ENCODE measurements around the gene TLE5. TPM values are rescaled to one million over a fixed set of nuclear protein-coding genes. Genes with fewer than 3 reads are reported as not detected.

The TLE5 gene
- total and polyA plus RNA-seq, 2 of the 4 experiments (the other 2 are of a cell fraction) = 119 to 407 TPM

DNA sequence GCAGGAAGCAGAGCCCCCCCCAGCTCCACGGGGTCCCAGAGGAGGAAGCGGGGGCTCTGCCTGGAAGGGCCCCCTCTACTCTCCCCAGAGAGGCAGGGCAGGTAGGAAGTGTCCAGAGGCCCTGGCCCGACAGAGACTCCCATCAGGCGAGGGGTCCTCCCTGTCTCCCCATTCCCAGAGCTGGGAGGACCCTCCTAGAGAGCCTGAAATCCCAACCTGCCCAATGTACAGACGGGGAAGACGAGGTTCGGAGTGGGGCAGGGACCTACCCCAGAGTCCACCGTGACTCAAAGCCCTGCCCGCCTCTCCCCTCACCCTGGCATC lies 34.4 kb downstream of the TLE5 start:
- no peak overlapping the region for H4K5ac ChIP-seq (ENCODE audit: low read depth, low read length)
- no peak overlapping the region for H2AK5ac ChIP-seq (ENCODE audit: low read depth, low read length)
- H3K36me3 ChIP-seq (ENCODE audit: control insufficient read depth, insufficient read depth, low read length) = no peaks in the 10 kb centered on the region
- dilution Hi-C loops (cut with HindIII; ENCODE audit: low sequenced_read_pairs, unreplicated experiment) (no loop called here), in situ Hi-C loops (cut with MboI; ENCODE audit: low sequenced_read_pairs) (no loop called here), intact Hi-C loops (cut with micrococcal nuclease) (no loop called here)
- CTCF ChIA-PET = no interaction called here
- DNase-seq = no peak
- H3K79me1 ChIP-seq (ENCODE audit: low read depth in 1 of 2, low read length in 2 of 2) = no peaks in the 10 kb centered on the region
- H2BK15ac ChIP-seq (ENCODE audit: low read depth, low read length) = no peak overlapping the region
- H3K14ac ChIP-seq (replicated peaks; ENCODE audit: low read depth, low read length) = no peak overlapping the region
- peaks cover 60% of the 10 kb centered on the region for H3K27me3 ChIP-seq (ENCODE audit: control insufficient read depth, insufficient read depth, low read length)
- no peak overlapping the region for H4K8ac ChIP-seq (ENCODE audit: low read depth in 2 of 2, low read length in 2 of 2)
- H4K91ac ChIP-seq (ENCODE audit: insufficient read depth, low read depth, low read length) = no peak overlapping the region
- H2AFZ ChIP-seq (replicated peaks; ENCODE audit: low read length, poor library complexity) = no peak overlapping the region
- WGBS, 2 experiments (ENCODE audit: extremely low coverage in 2 of 2, insufficient read length in 1 of 2) = 54% methylated on average over 4 of the region's 9 CpGs; no CpG with 5 or more reads in 1 of the 2 experiments
- no peaks in the 10 kb centered on the region for H3K4me1 ChIP-seq (ENCODE audit: control insufficient read depth, insufficient read depth, low read length)
- no peak overlapping the region for H3K4ac ChIP-seq (ENCODE audit: low read depth, low read length)
- no peak overlapping the region for H2BK120ac ChIP-seq (ENCODE audit: low read depth, low read length)
- H3K56ac ChIP-seq (ENCODE audit: extremely low read depth, insufficient read depth, low read length) = no peak overlapping the region
- POLR2A ChIA-PET (ENCODE audit: unreplicated experiment) = interaction anchor here (0.6 kb wide), 1 partner anchor 10 kb away, joined by 3 read pairs; no protein-coding TSS in a partner anchor
- no peak overlapping the region for H3K18ac ChIP-seq (ENCODE audit: low read depth, low read length)
- TF ChIP-seq RAD21 (IDR thresholded peaks at IDR 0.05; ENCODE audit: low read length) = no peak
- no peak for TF ChIP-seq CHD1 (IDR thresholded peaks at IDR 0.05; ENCODE audit: low read depth, low read length)
- TF ChIP-seq FOS (IDR thresholded peaks at IDR 0.05; ENCODE audit: low read depth, low read length) = no peak
- TF ChIP-seq POLR2A (IDR thresholded peaks at IDR 0.05; ENCODE audit: low read depth, low read length) = no peak
- TF ChIP-seq MXI1 (IDR thresholded peaks at IDR 0.05; ENCODE audit: borderline replicate concordance, low read depth, low read length) = no peak
- no peak for TF ChIP-seq RFX5 (IDR thresholded peaks at IDR 0.05; ENCODE audit: low read depth, low read length)
- no peak for TF ChIP-seq NFE2L2 (IDR thresholded peaks at IDR 0.05; ENCODE audit: low read depth, low read length)
- no peak for TF ChIP-seq MAZ (IDR thresholded peaks at IDR 0.05; ENCODE audit: borderline replicate concordance, low read depth, low read length)
- TF ChIP-seq CEBPB (IDR thresholded peaks at IDR 0.05; ENCODE audit: low read depth, low read length) = no peak
- TF ChIP-seq RCOR1 (IDR thresholded peaks at IDR 0.05; ENCODE audit: insufficient replicate concordance, low read length) = no peak
- TF ChIP-seq, protein P1, sequence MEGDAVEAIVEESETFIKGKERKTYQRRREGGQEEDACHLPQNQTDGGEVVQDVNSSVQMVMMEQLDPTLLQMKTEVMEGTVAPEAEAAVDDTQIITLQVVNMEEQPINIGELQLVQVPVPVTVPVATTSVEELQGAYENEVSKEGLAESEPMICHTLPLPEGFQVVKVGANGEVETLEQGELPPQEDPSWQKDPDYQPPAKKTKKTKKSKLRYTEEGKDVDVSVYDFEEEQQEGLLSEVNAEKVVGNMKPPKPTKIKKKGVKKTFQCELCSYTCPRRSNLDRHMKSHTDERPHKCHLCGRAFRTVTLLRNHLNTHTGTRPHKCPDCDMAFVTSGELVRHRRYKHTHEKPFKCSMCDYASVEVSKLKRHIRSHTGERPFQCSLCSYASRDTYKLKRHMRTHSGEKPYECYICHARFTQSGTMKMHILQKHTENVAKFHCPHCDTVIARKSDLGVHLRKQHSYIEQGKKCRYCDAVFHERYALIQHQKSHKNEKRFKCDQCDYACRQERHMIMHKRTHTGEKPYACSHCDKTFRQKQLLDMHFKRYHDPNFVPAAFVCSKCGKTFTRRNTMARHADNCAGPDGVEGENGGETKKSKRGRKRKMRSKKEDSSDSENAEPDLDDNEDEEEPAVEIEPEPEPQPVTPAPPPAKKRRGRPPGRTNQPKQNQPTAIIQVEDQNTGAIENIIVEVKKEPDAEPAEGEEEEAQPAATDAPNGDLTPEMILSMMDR (conservative IDR thresholded peaks at IDR 0.05; ENCODE audit: low read depth, low read length) = no peak
- TF ChIP-seq MAFK (IDR thresholded peaks at IDR 0.05; ENCODE audit: low read depth, low read length) = no peak
- TF ChIP-seq, protein P2, sequence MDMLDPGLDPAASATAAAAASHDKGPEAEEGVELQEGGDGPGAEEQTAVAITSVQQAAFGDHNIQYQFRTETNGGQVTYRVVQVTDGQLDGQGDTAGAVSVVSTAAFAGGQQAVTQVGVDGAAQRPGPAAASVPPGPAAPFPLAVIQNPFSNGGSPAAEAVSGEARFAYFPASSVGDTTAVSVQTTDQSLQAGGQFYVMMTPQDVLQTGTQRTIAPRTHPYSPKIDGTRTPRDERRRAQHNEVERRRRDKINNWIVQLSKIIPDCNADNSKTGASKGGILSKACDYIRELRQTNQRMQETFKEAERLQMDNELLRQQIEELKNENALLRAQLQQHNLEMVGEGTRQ (IDR thresholded peaks at IDR 0.05; ENCODE audit: low read depth, low read length) = no peak
- TF ChIP-seq BHLHE40 (IDR thresholded peaks at IDR 0.05; ENCODE audit: low read depth, low read length) = no peak
- TF ChIP-seq, protein P3, sequence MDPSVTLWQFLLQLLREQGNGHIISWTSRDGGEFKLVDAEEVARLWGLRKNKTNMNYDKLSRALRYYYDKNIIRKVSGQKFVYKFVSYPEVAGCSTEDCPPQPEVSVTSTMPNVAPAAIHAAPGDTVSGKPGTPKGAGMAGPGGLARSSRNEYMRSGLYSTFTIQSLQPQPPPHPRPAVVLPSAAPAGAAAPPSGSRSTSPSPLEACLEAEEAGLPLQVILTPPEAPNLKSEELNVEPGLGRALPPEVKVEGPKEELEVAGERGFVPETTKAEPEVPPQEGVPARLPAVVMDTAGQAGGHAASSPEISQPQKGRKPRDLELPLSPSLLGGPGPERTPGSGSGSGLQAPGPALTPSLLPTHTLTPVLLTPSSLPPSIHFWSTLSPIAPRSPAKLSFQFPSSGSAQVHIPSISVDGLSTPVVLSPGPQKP (IDR thresholded peaks at IDR 0.05; ENCODE audit: borderline replicate concordance, low read depth, low read length) = no peak
- TF ChIP-seq SMC3 (IDR thresholded peaks at IDR 0.05; ENCODE audit: low read depth, low read length) = no peak
- H2AK9ac ChIP-seq (replicated peaks; ENCODE audit: low read depth, low read length, poor library complexity) = no peak overlapping the region
- no peaks in the 10 kb centered on the region for H4K20me1 ChIP-seq (ENCODE audit: insufficient read depth, low read length)
- BruUV-seq (replicated peaks) = no TSS peak
- no peak for ATAC-seq (ENCODE audit: low read depth)
- no peaks in the 10 kb centered on the region for H3K9me3 ChIP-seq (ENCODE audit: control insufficient read depth, insufficient read depth, low read length)
- H3K23ac ChIP-seq (ENCODE audit: low read depth, low read length) = no peak overlapping the region
- no peak overlapping the region for H3K4me2 ChIP-seq (ENCODE audit: low read depth, low read length)
- H2BK5ac ChIP-seq (ENCODE audit: low read depth, low read length, poor library complexity, severe bottlenecking) = no peak overlapping the region
- no peak overlapping the region for H3K27ac ChIP-seq (ENCODE audit: insufficient read depth, low read length)
- no peak overlapping the region for H3K9ac ChIP-seq (ENCODE audit: low read depth, low read length)
- H3K4me3 ChIP-seq (ENCODE audit: insufficient read depth, low read depth, low read length) = no peak overlapping the region
- H2BK20ac ChIP-seq (ENCODE audit: low read depth, low read length) = no peak overlapping the region
- no peaks in the 10 kb centered on the region for H3K9me1 ChIP-seq (ENCODE audit: insufficient read depth, low read length)

Measured in IMR-90 (cell line).